Sciatic nerve (tissue), 2 donors: ENCODE data around the gene CTDNEP1. TPM values are rescaled to one million over a fixed set of nuclear protein-coding genes. Genes with fewer than 3 reads are reported as not detected.

Experiments used
- ATAC-seq: fragments of 200-7000 bp; cut with Tn5 transposase; one replicate; pipeline ENCODE4 v1.9.1; 2020; ENCODE audit warnings: mild to moderate bottlenecking, moderate library complexity
- DNase-seq: peaks from one replicate; pipeline ENCODE4 v3.0.0-alpha.2; 2020; ENCODE audit warnings: low spot score
- intact Hi-C: fragments of 100-400 bp; cut with DNase I; formaldehyde crosslinking; loops from one replicate; pipeline ENCODE4 v1.14.2; 2022
- total RNA-seq: library from RNA; stranded (reverse); fragmentation: NEBNext Ultra II Directional; extraction: Animal tissue kit (Norgen Biotek cat#: 25700); gene quantifications from one replicate; pipeline ENCODE4 v1.2.1, GENCODE V29; 2021
- donor health status: DM: no; HTN: no; CAD: no.
- donor health status: DM: no; HTN: no; CAD: no.

Gene CTDNEP1
- total RNA-seq = 82.0 TPM

DNA sequence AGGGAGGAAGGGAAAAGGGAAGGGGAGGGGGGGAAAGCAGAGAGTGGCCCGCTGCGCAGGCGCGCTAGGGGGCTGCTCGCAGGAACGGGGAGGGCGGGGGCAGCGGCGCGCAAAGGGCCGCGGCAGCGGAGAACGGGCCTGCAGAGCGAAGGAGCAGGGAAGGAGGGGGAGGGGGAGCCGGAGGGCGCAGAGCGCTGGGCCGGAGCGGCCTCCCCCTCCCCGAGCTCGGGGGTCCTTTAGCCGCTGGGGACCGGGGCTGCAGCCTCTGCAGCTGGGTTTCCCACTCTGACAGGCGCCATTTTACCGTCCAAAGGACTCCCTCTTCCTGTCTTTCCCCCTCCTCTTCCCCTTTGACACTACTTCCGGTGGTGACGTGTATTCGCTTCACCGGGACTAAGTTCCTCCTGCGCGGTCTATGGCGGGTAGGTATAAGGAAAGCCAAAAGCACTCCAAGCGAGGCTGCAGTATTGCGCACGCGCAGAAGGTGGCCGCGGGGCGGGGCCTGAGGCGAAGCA lies at the start of gene CTDNEP1:
TSS of gene CTDNEP1 (minus strand) at position 74 of the 515 bp plus-strand sequence. CDS start 438 bp downstream, outside the sequence.
- ATAC-seq (peak; percentile 96), DNase-seq (peak; percentile 99)
- intact Hi-C loops = no loop called here

DNA sequence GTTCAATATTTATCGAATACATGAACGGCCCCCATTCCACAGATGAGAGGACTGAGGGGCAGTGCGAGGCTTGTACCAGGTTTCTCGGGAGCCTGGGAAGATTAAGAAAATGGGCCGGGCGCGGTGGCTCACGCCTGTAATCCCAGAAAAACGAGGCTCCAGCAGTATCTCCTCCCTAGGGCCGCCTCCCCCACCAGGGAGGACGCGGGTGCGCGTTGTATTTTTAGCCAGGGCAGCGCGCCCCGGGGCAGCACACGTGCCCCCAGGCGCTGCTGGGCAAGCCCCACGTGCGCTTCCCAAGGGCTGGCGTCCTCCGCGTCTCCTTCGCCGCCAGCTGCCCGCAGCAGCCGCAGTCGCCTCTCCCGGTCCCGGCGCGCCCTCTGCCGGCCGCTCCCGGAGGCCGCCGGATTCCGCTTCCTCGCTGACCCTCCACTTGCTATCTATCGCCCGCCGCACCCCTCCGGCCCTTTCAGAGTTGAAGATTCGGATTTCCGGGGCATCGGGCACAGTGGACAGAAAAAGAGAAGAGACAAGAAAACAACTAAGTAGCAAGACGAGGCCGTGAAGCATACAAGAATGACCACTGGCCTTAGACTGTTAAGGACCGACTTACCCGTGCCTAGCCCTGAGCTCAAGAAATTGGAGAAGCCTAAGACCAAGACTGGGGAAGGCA lies 44.8 kb upstream of the CTDNEP1 start:
- DNase-seq = peak; percentile 89
- intact Hi-C loops = no loop called here
- peak; percentile 91 for ATAC-seq

DNA sequence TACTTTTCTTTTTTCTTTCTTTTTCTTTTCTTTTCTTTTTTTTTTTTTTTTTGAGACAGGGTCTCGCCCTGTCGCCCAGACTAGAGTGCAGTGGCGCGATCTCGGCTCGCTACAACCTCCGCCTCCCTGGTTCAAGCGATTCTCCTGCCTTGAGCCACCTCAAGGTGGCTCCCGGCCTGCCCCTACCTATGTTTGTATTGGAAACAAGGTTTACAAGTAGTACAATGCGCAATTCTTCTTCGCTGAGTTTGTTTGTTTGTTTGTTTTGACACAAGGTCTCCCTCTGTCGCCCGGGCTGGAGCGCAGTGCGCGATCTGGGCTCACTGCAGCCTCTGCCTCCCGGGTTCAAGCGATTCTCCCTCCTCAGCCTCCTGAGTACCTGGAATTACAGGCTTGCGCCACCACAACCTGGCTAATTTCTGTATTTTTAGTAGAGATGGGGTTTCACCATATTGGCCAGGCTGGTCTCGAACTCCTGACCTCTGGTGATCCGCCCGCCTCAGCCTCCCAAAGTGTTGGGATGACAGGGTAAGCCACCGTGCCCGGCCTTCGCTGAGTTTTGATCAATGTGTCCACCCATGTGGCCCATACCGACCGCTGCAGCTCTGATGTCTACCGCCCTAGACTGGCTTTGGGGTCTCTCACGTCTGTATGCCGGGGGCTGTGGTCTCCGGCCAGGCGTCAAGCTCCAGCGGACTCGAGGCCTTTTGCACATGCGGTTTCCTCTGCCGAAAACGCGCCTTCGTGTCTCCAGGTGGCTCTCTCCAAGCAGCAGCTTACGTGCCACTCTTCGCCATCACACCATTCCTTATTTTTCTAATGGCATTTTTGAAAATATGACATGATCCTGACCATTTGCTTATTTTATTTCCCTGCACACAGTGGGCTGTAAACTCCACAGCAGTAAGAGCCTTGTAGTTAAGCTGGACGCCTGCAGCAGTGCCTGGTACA lies 44.0 kb upstream of the CTDNEP1 start:
- ATAC-seq (peak; percentile 16), DNase-seq (no peak)
- intact Hi-C loops = no loop called here

DNA sequence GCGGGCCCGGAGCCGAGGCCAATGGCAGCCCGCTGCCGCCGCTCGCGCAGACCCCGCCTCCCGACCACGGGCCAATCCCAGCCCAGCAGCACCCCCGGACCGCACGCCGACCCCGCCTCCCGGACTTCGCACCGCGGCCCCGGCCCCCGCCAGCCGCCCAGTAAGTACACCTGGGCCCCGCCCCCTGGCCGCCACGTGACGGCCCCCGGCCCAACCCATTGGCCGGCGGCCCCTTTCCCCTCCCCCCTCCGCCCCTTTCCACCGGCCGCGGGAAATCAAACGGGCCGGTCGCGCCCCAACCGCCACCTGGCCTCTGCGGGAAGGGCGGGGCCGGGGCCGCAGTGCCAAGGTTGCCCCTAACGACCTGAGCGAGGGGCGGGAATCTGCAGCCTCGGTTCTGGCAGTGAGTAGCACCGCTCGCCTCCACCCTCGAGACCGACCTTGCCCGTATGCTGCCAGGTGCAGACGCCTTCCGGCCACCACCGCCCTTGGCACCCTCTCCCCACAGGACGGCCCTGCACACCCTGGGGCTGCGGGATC lies 43.1 kb upstream of the CTDNEP1 start, which contains the start of gene YBX2:
TSS of gene YBX2 (minus strand) at position 26 of the 540 bp plus-strand sequence. CDS start 139 bp downstream, outside the sequence.
- intact Hi-C loops = no loop called here
- no peak for DNase-seq
- ATAC-seq = no peak

GRCh38 chr17:7293816-7294613 lies 42.5 kb upstream of the CTDNEP1 start:
- ATAC-seq (no peak), DNase-seq (no peak)
- intact Hi-C loops = no loop called here

- no peak for ATAC-seq
- intact Hi-C loops = no loop called here
- no peak for DNase-seq
Observed at GRCh38 chr17:7293159-7293558, 41.6 kb upstream of the CTDNEP1 start.

- DNase-seq = no peak
- ATAC-seq = no peak
- intact Hi-C loops = no loop called here
Observed at GRCh38 chr17:7292729-7293128, 41.2 kb upstream of the CTDNEP1 start.

- ATAC-seq (no peak), DNase-seq (no peak)
- intact Hi-C loops = no loop called here
Observed at GRCh38 chr17:7292194-7292593, 40.7 kb upstream of the CTDNEP1 start.

DNA sequence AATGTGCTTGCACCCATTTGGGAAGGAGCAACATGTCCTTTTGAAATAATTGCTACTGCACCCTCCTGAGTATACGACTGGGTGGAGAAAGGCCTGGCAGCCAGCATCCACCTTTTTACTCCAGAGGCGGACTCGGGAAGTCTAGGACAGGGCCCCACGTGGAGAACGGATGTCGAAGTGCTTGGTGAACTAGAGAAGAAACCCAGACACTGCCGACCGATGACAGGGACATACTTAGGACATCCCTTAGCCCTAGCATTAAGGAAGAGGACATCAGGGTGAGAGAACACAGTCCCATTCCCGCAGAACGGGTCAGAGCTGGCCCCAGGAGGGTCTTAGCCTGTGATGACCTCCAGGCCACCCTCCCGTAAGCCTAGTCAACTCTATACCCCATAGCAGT lies 39.2 kb upstream of the CTDNEP1 start:
- ATAC-seq (no peak), DNase-seq (no peak)
- intact Hi-C loops = no loop called here

DNA sequence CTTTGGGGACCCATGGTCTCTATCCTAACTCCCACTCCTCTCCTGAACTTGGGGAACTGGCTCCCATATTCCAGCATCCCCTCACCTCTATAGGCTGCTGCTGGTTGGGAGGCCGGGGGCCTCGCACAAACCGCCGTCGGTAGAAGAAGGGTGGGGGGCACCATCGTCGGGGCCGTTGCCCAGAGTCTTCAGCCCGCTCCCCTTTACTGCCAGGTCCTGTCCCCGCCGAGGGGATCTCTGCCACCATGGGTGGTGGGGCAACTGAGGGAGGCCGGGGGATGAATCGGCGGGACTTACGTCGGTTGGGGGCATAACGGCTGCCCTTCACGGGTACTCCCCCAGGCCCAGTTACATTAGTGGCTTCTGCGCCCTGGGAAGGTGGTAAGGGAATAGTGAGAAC lies 38.6 kb upstream of the CTDNEP1 start:
- ATAC-seq (no peak), DNase-seq (no peak)
- intact Hi-C loops = no loop called here

GRCh38 chr17:7289256-7290032 lies 37.9 kb upstream of the CTDNEP1 start:
- intact Hi-C loops = no loop called here
- ATAC-seq (no peak), DNase-seq (no peak)

- intact Hi-C loops = no loop called here
- ATAC-seq = no peak
- no peak for DNase-seq
Observed at GRCh38 chr17:7285679-7286078, 34.1 kb upstream of the CTDNEP1 start.

DNA sequence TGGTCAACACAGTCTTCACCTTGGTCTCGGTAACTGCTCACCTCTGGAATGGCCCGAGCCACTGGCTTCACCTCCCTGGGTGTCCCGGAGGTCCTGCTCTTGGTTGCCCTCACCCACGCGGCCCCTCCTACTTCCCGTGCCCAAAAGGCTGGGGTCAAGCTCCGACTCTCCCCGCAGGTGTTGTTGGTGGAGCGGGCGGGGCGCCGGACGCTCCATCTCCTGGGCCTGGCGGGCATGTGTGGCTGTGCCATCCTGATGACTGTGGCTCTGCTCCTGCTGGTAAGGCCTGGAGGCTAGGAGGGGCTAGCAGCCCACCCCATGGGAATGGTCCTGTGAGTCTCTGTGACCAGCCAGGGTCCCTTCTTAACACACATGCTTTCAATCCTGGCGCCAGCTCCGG lies 33.4 kb upstream of the CTDNEP1 start:
- ATAC-seq (no peak), DNase-seq (no peak)
- intact Hi-C loops = no loop called here

DNA sequence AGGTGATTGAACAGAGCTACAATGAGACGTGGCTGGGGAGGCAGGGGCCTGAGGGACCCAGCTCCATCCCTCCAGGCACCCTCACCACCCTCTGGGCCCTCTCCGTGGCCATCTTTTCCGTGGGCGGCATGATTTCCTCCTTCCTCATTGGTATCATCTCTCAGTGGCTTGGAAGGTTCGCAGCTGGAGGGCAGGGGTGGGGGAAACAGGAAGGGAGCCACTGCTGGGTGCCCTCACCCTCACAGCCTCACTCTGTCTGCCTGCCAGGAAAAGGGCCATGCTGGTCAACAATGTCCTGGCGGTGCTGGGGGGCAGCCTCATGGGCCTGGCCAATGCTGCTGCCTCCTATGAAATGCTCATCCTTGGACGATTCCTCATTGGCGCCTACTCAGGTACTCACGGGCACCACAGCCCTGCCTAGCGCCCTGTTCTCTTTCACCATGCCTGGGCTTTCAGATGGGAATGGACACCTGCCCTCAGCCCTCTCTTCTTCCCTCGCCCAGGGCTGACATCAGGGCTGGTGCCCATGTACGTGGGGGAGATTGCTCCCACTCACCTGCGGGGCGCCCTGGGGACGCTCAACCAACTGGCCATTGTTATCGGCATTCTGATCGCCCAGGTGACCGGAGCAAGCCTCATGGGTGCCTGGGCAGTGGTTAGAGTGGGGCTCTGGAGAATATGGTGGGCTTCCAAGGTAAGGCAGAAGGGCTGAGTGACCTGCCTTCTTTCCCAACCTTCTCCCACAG lies 32.1 kb upstream of the CTDNEP1 start:
- no peak for ATAC-seq
- DNase-seq = no peak
- intact Hi-C loops = no loop called here

DNA sequence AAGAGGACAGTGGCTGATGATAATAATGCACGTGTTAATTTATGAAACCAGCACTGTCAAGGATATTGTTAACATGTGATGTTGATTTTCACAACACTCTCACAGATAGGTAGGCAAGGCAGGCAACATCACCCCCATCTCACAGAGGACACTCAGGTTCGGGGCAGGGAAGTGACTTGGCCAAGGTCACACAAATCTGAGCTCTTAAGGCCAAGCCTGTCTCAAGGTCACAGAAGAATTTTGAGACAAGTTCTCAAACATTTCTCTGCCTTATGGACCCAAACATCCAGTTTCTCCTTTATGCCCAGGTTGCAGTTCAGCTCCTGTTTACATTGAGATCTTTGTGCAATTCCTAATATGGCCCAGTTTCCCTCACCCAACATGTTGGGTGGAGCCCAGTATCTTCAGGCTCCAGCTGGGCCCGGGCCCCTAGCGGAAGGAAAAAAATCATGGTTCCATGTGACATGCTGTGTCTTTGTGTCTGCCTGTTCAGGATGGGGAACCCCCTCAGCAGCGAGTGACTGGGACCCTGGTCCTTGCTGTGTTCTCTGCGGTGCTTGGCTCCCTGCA lies 31.3 kb upstream of the CTDNEP1 start:
- no peak for DNase-seq
- ATAC-seq = no peak
- intact Hi-C loops = no loop called here

GRCh38 chr17:7281953-7282751 lies 30.6 kb upstream of the CTDNEP1 start:
- peak; percentile 3 for ATAC-seq
- intact Hi-C loops = no loop called here

More at GRCh38 chr17:7281953-7282751, 30.6 kb upstream of the CTDNEP1 start:
- DNase-seq = no peak
